OCI-LY1 (cell line): ENCODE results near the gene DIABLO.

ENCODE experiments used
- CTCF ChIP-seq: fragments of 200-600 bp; sonication (generic), shearing (Covaris generic); IDR thresholded peaks from 2 replicates; pipeline ENCODE4 v1.5.1; 2017; ENCODE audit warnings: mild to moderate bottlenecking, antibody characterized with exemption, low read length, moderate library complexity, mixed read lengths
- EZH2 ChIP-seq: fragments of 200-600 bp; sonication (generic), shearing (Covaris generic); IDR thresholded peaks from 2 replicates; pipeline ENCODE4 v1.8.0; 2017; ENCODE audit warnings: borderline replicate concordance, mixed run types, mild to moderate bottlenecking, antibody characterized with exemption, low read length, moderate library complexity, mixed read lengths

- no peak for TF ChIP-seq CTCF
- no peak for TF ChIP-seq EZH2
Observed at GRCh38 chr12:122228092-122228491, 2.2 kb upstream of the DIABLO start.
